Kidney epithelial cell (primary cell): Measurements from ENCODE around the gene NCBP3. TPM values are rescaled to one million over a fixed set of nuclear protein-coding genes. Genes with fewer than 3 reads are reported as not detected.

ENCODE experiments used
- DNase-seq: peaks from one replicate; pipeline ENCODE4 v3.0.0-alpha.2; 2010; ENCODE audit warnings: low read depth
- H3K27me3 ChIP-seq: 2 replicates; pipeline ENCODE4 v1.6.0; 2011; ENCODE audit warnings: low read length; ENCODE audit not compliant: control insufficient read depth, insufficient read depth
- H3K36me3 ChIP-seq: 2 replicates; pipeline ENCODE4 v1.5.1; 2011; ENCODE audit warnings: low read length; ENCODE audit not compliant: control insufficient read depth, insufficient read depth
- H3K4me3 ChIP-seq: 2 replicates; pipeline ENCODE4 v1.5.1; 2011; ENCODE audit warnings: low read depth, mild to moderate bottlenecking, control low read depth, low read length
- CTCF ChIP-seq: IDR thresholded peaks from 2 replicates; pipeline ENCODE4 v1.5.1; 2011; ENCODE audit warnings: mild to moderate bottlenecking, moderate library complexity, low read length, control low read depth, inconsistent platforms; ENCODE audit not compliant: insufficient read depth, poor library complexity, severe bottlenecking
- total RNA-seq: library from RNA; depleted of rRNA; stranded (reverse); fragments of >200 nt; gene quantifications from 2 replicates; pipeline ENCODE4 v1.2.3, GENCODE V29; 2015

NCBP3 gene
- total RNA-seq, 1 donor from 2014 or later, result 29.1 TPM

GRCh38 chr17:3867106-3867505 lies 21.1 kb upstream of the NCBP3 start:
- DNase-seq, result no peak
- no peaks in the 10 kb centered on the region for H3K36me3 ChIP-seq
- TF ChIP-seq CTCF, result no peak
- H3K27me3 ChIP-seq, result no peaks in the 10 kb centered on the region
- no peak overlapping the region for H3K4me3 ChIP-seq

GRCh38 chr17:3866276-3866675 lies 20.2 kb upstream of the NCBP3 start:
- TF ChIP-seq CTCF, result no peak
- Histone ChIP-seq H3K27me3 (no peaks in the 10 kb centered on the region), H3K36me3 (no peaks in the 10 kb centered on the region), H3K4me3 (no peak overlapping the region)
- DNase-seq, result no peak

DNA sequence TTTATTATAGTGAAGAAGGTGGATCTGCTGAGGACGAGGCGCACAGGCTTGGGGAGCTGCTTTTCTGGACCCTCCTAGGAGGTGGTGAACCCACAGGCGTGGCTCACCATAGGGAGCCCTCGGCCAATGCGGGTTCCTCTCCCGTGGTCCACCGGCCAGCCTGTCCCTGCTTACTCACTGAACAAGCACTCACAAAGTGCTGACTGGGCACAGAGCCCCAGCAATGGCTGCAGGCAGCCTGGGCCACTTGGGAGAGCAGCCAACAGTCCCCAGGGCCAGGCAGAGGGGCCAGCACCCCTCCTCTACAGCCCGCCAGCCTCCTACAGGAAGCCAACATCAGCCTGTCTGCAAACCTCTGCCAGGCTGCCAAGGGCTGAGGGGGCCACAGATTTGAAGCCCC lies 19.1 kb upstream of the NCBP3 start:
- no peaks in the 10 kb centered on the region for H3K36me3 ChIP-seq
- no peaks in the 10 kb centered on the region for H3K27me3 ChIP-seq
- DNase-seq, result no peak
- H3K4me3 ChIP-seq, result no peak overlapping the region
- no peak for TF ChIP-seq CTCF

DNA sequence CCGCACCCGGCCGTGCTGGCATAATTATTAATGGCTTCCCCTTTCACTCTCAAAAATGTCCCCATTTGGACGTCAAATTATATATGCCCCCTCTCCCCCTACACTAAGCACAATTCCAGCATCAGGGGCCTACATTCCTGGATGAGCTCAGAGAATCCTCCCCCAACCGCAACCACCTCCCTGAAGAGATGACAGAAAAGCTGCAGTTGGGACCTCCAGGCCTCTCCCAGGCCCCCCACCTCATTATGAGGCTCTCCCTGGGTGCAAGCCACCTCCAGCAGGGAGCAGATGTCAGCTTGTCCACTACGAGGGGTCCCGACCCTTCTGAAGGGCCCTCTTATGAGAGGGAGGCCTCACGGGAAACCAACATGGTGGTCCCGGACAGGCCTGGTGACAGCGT lies 18.5 kb upstream of the NCBP3 start:
- H3K36me3 ChIP-seq, result no peaks in the 10 kb centered on the region
- TF ChIP-seq CTCF, result no peak
- H3K4me3 ChIP-seq, result no peak overlapping the region
- DNase-seq, result no peak
- H3K27me3 ChIP-seq, result no peaks in the 10 kb centered on the region

GRCh38 chr17:3861761-3862681 lies 16.0 kb upstream of the NCBP3 start:
- no peaks in the 10 kb centered on the region for H3K36me3 ChIP-seq
- no peak for TF ChIP-seq CTCF
- H3K4me3 ChIP-seq, result no peak overlapping the region
- no peak for DNase-seq
- H3K27me3 ChIP-seq, result no peaks in the 10 kb centered on the region
